Measurements from ENCODE around the gene GPR153.
A peak's percentile ranks its signal among the peaks of the same experiment; 100 is the strongest.

The GPR153 gene

DNA sequence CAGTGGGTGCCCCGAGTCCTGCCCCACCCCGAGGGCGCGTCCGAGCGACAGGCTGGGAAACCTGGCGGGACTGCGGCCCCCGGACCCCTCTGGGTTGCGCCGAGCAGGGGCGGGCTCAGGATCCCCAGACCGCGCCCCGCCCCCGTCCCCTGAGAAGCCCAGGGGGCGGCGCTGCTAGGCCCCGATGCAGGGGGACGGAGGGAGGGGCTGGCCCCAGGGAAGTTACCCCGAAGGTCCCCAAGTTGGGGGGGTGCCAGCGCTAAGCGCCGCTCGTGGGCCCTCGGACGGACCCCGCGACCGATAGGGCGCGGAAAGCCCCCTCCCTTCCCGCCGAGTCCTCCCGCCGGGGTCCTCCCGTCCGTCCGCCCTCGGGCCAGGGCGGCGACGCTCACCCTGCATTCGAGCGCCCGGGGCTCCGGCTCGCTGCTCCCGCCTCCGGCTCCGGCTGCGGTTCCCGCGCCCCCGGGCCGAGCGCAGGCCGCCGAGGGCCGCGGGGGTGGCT lies 414 bp downstream of the GPR153 start:
- in situ Hi-C loops (cut with MboI; ENCODE audit: low pct_unique_long_range_greater_than_20kb, low sequenced_read_pairs, unreplicated experiment): no loop called here
- no peak for TF ChIP-seq CTCF (IDR thresholded peaks at IDR 0.05; ENCODE audit: extremely low read depth, insufficient read depth, missing control alignments)
- DNase-seq (ENCODE audit: low spot score): peak; percentile 73

GRCh38 chr1:6259491-6260362 lies 1.2 kb downstream of the GPR153 start:
- DNase-seq (ENCODE audit: low spot score): peak; percentile 94
- in situ Hi-C loops (cut with MboI; ENCODE audit: low pct_unique_long_range_greater_than_20kb, low sequenced_read_pairs, unreplicated experiment): no loop called here
- no peak for TF ChIP-seq CTCF (IDR thresholded peaks at IDR 0.05; ENCODE audit: extremely low read depth, insufficient read depth, missing control alignments)

- no peak for DNase-seq (ENCODE audit: low spot score)
- TF ChIP-seq CTCF (IDR thresholded peaks at IDR 0.05; ENCODE audit: extremely low read depth, insufficient read depth, missing control alignments): no peak
- in situ Hi-C loops (cut with MboI; ENCODE audit: low pct_unique_long_range_greater_than_20kb, low sequenced_read_pairs, unreplicated experiment): no loop called here
Observed at GRCh38 chr1:6258675-6259074, 2.2 kb downstream of the GPR153 start.

DNA sequence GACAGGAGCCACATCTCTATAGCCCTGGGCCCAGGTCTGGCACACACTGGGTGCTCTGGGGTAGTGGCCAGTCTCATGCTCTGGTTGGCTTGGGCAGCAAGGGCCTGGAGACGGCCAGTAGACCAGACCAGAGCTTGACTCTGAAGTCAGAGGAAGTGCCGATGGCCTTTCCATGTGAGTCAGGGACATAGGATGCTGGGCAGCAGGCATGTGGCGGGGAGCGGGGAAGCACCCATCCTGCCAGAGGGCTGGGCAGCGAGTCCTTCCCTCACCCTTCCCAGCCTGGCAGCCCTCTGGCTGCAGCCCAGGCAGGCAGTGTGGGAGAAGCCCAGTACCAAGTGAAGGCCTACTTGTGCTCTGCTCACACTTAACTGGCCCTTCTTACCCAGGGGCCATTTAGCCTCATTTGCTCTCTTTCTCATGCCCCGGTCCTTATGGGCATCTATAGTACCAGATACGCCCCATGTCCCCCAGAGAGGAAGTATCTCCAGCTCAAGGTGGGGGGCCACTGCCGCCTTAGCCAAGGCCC lies 3.3 kb downstream of the GPR153 start:
- DNase-seq (ENCODE audit: low spot score): no peak
- no peak for TF ChIP-seq CTCF (IDR thresholded peaks at IDR 0.05; ENCODE audit: extremely low read depth, insufficient read depth, missing control alignments)
- in situ Hi-C loops (cut with MboI; ENCODE audit: low pct_unique_long_range_greater_than_20kb, low sequenced_read_pairs, unreplicated experiment): no loop called here

DNA sequence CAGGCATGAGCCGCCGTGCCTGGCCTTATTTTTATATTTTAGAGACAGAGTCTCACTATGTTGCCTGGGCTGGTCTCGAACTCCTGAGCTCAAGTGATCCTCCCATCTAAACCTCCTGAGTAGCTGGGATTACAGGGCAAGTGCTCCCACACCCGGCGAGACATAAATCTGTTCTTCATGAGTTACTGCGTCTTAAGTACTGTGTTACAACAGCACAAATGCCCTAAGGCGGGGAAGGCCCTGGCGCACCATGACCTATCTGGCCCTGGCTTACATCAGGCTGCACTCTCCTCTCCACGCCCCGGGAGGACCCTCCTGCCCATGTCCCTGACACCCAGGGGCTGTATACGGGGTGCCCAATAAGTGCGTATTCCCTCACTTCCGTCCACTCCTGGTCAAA lies 4.3 kb downstream of the GPR153 start:
- no peak for DNase-seq (ENCODE audit: low spot score)
- no peak for TF ChIP-seq CTCF (IDR thresholded peaks at IDR 0.05; ENCODE audit: extremely low read depth, insufficient read depth, missing control alignments)
- in situ Hi-C loops (cut with MboI; ENCODE audit: low pct_unique_long_range_greater_than_20kb, low sequenced_read_pairs, unreplicated experiment): no loop called here

DNA sequence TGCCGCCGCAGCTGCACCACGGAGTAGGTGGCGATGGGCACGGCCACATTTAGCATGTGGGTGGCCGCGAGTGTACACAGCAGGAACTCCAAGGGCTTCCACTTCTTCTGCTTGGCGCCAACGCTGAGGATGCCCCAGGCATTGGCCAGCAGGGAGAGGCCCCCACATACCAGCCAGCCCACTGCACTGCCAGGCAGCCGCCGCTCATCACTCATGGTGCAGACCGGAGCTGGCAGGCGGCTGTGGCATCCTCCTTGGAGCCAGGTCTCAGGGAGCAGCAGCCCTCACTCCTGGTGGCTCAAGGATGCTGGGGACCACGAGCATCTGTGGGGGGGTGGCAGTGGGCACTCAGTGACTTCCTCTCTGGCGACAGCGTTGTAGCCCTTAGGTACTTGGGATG lies 6.2 kb downstream of the GPR153 start:
- no peak for TF ChIP-seq CTCF (IDR thresholded peaks at IDR 0.05; ENCODE audit: extremely low read depth, insufficient read depth, missing control alignments)
- in situ Hi-C loops (cut with MboI; ENCODE audit: low pct_unique_long_range_greater_than_20kb, low sequenced_read_pairs, unreplicated experiment): no loop called here

More for the DNA sequence above, 6.2 kb downstream of the GPR153 start:
- no peak for DNase-seq (ENCODE audit: low spot score)
